GM21423 (cell line): Measurements from ENCODE around the gene NACC1.

ENCODE experiments used
- ATAC-seq: cut with Tn5 transposase; IDR thresholded peaks from one replicate; pipeline ENCODE4 v1.9.1; 2021; ENCODE audit warnings: mild to moderate bottlenecking, moderate library complexity; ENCODE audit not compliant: unreplicated experiment

The NACC1 gene

GRCh38 chr19:13187419-13187818, 69.4 kb downstream of the NACC1 start:
- ATAC-seq, result no peak

- no peak for ATAC-seq
Measured at GRCh38 chr19:13189600-13189999, 71.5 kb downstream of the NACC1 start.
